Measurements from ENCODE around the gene COG5. TPM values are rescaled to one million over a fixed set of nuclear protein-coding genes. Genes with fewer than 3 reads are reported as not detected.

Gene COG5
- total RNA-seq, 1 donor from 2014 or later = 44.7 TPM

- DNase-seq (ENCODE audit: extremely low spot score, unreplicated experiment) = no peak
- peaks cover 3% of the 10 kb centered on the region for H3K4me1 Mint-ChIP-seq (ENCODE audit: unreplicated experiment)
- no peak overlapping the region for H3K27ac Mint-ChIP-seq (ENCODE audit: unreplicated experiment)
- H3K4me3 Mint-ChIP-seq (ENCODE audit: unreplicated experiment) = no peak overlapping the region
- H3K36me3 Mint-ChIP-seq (ENCODE audit: unreplicated experiment) = peaks cover 17% of the 10 kb centered on the region
- H3K27me3 Mint-ChIP-seq (ENCODE audit: unreplicated experiment) = no peaks in the 10 kb centered on the region
- peaks cover 3% of the 10 kb centered on the region for H3K9me3 Mint-ChIP-seq (ENCODE audit: unreplicated experiment)
- TF ChIP-seq CTCF (IDR thresholded peaks at IDR 0.05) = no peak
Observed at GRCh38 chr7:107315716-107316220, 248.0 kb downstream of the COG5 start.

DNA sequence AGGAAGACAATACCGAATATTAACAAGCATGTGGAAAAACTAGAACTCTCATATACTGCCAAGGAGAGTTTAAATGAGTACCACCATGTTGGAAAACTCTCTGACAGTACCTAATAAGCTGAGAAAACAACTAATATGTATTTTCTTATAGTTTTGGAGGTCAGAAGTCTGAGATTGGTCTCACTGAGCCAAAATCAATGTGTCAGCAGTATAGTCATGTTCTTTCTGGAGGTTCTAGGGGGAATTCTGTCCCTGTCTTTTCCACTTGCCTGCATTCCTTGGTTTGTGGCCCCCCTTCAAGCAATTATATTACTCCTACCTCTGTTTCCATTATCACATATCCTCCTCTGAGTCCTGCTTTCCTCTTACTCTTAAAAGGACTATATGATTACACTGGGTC, 250.4 kb downstream of the COG5 start:
- Mint-ChIP-seq H3K27ac (ENCODE audit: unreplicated experiment) (no peak overlapping the region), H3K9me3 (ENCODE audit: unreplicated experiment) (no peaks in the 10 kb centered on the region), H3K36me3 (ENCODE audit: unreplicated experiment) (peaks cover 15% of the 10 kb centered on the region), H3K27me3 (ENCODE audit: unreplicated experiment) (no peaks in the 10 kb centered on the region), H3K4me3 (ENCODE audit: unreplicated experiment) (no peak overlapping the region), H3K4me1 (ENCODE audit: unreplicated experiment) (no peaks in the 10 kb centered on the region)
- no peak for DNase-seq (ENCODE audit: extremely low spot score, unreplicated experiment)
- no peak for TF ChIP-seq CTCF (IDR thresholded peaks at IDR 0.05)

DNA sequence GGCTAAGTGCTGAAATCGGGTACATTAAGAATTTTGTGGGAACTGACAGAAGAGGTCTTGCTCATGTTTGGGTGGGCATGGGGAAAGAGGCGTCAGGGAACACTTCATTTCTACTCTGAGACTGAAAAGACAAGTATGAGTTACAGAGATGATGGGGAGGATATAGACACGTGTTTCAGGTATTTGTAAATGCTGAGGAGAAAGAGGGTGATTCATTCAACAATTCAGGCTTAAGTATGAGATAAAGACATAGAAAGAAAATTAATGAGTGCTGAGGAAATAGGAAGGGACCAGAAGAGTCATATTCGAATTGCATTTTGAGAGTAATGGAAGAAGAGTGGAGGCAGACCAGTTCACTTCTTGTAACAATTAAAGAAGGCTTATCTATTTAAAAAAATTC, 251.3 kb downstream of the COG5 start:
- Mint-ChIP-seq H3K4me1 (ENCODE audit: unreplicated experiment) (no peaks in the 10 kb centered on the region), H3K27ac (ENCODE audit: unreplicated experiment) (no peak overlapping the region)

GRCh38 chr7:107309296-107309695, 254.4 kb downstream of the COG5 start:
- Mint-ChIP-seq H3K27me3 (ENCODE audit: unreplicated experiment) (no peaks in the 10 kb centered on the region), H3K36me3 (ENCODE audit: unreplicated experiment) (peaks cover 12% of the 10 kb centered on the region), H3K9me3 (ENCODE audit: unreplicated experiment) (no peaks in the 10 kb centered on the region), H3K4me1 (ENCODE audit: unreplicated experiment) (no peaks in the 10 kb centered on the region), H3K27ac (ENCODE audit: unreplicated experiment) (no peak overlapping the region), H3K4me3 (ENCODE audit: unreplicated experiment) (no peak overlapping the region)
- no peak for TF ChIP-seq CTCF (IDR thresholded peaks at IDR 0.05)
- DNase-seq (ENCODE audit: extremely low spot score, unreplicated experiment) = no peak

More for the DNA sequence above, 251.3 kb downstream of the COG5 start:
- no peak for DNase-seq (ENCODE audit: extremely low spot score, unreplicated experiment)
- Mint-ChIP-seq H3K36me3 (ENCODE audit: unreplicated experiment) (peaks cover 15% of the 10 kb centered on the region), H3K4me3 (ENCODE audit: unreplicated experiment) (no peak overlapping the region), H3K27me3 (ENCODE audit: unreplicated experiment) (no peaks in the 10 kb centered on the region), H3K9me3 (ENCODE audit: unreplicated experiment) (no peaks in the 10 kb centered on the region)
- TF ChIP-seq CTCF (IDR thresholded peaks at IDR 0.05) = no peak

DNA sequence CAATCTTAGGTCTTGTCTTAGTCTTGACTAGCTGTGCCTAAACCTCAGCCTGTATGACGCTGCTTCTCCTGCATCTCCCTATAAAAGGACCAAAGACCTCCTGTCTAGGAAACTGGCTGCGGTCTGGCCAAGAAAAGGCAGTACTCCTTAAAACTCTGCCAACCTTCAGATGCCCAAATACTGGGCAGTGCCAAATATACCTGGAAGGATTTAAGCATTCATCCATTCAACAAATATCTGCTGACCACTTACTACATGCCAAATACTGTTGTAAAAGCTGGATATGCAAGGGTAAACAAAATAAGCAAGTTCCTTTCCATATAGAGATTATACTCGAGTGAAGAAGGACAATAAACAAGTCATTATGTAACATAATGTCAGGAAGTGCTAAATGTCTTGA, 259.1 kb downstream of the COG5 start:
- no peak for TF ChIP-seq CTCF (IDR thresholded peaks at IDR 0.05)
- no peaks in the 10 kb centered on the region for H3K4me1 Mint-ChIP-seq (ENCODE audit: unreplicated experiment)
- peaks cover 3% of the 10 kb centered on the region for H3K36me3 Mint-ChIP-seq (ENCODE audit: unreplicated experiment)
- no peak for DNase-seq (ENCODE audit: extremely low spot score, unreplicated experiment)
- no peaks in the 10 kb centered on the region for H3K9me3 Mint-ChIP-seq (ENCODE audit: unreplicated experiment)
- H3K27ac Mint-ChIP-seq (ENCODE audit: unreplicated experiment) = no peak overlapping the region
- H3K4me3 Mint-ChIP-seq (ENCODE audit: unreplicated experiment) = no peak overlapping the region
- no peaks in the 10 kb centered on the region for H3K27me3 Mint-ChIP-seq (ENCODE audit: unreplicated experiment)
